Nephron (organoid): ENCODE results near the gene TEX10.

Experiments used
- H3K27ac Mint-ChIP-seq, 3 experiments: 2 replicates each; pipeline ENCODE4 v1.8.0; 2020; ENCODE audit warnings: mixed read lengths in 3 of 3, mild to moderate bottlenecking in 2 of 3, moderate library complexity in 1 of 3
- H3K27me3 Mint-ChIP-seq: 2 replicates; pipeline ENCODE4 v1.8.0; 2021; ENCODE audit warnings: low read depth, mild to moderate bottlenecking, moderate library complexity, mixed read lengths
- H3K36me3 Mint-ChIP-seq: 2 replicates; pipeline ENCODE4 v1.8.0; 2020; ENCODE audit warnings: low read depth, mixed read lengths
- H3K4me1 Mint-ChIP-seq: 2 replicates; pipeline ENCODE4 v1.8.0; 2020; ENCODE audit warnings: mixed read lengths
- H3K4me3 Mint-ChIP-seq, 3 experiments: 2 replicates each; pipeline ENCODE4 v1.8.0; 2020; ENCODE audit warnings: mild to moderate bottlenecking in 3 of 3, mixed read lengths in 3 of 3, moderate library complexity in 2 of 3
- H3K9me3 Mint-ChIP-seq: 2 replicates; pipeline ENCODE4 v1.8.0; 2020; ENCODE audit warnings: mixed read lengths
- TF ChIP-seq, protein P1 (sequence below), 3 experiments: fragments of 200-600 bp; sonication (generic); IDR thresholded peaks; one replicate each; pipeline ENCODE4 v1.5.0; 2021; ENCODE audit warnings: antibody characterized with exemption in 3 of 3; ENCODE audit not compliant: unreplicated experiment in 3 of 3

TEX10 gene

DNA sequence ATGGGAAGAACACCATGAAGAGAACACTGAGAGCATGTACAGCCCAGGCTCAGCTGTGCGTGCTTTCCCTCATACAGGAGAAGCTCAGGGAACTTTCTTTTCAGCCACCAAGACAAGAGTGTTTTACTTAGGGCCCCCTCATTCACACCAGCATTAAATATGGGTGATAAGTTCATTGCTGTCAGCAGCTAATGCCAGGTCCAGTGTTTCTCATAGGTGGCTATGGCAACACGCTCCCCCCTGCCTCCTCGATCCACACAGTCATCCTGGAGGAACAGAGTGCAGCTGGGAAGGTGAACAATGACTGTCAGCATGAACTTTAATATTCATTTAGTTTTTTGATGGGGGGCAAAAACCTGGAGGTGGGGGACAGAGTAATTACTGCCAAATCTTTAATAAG lies 54.4 kb downstream of the TEX10 start:
- Mint-ChIP-seq H3K27ac (peak overlapping the region in 2 of 3 experiments; percentile 55 to 63), H3K4me3 (no peak overlapping the region), H3K27me3 (no peaks in the 10 kb centered on the region), H3K36me3 (peaks cover 70% of the 10 kb centered on the region), H3K4me1 (no peaks in the 10 kb centered on the region), H3K9me3 (no peaks in the 10 kb centered on the region)
- TF ChIP-seq, protein P1, sequence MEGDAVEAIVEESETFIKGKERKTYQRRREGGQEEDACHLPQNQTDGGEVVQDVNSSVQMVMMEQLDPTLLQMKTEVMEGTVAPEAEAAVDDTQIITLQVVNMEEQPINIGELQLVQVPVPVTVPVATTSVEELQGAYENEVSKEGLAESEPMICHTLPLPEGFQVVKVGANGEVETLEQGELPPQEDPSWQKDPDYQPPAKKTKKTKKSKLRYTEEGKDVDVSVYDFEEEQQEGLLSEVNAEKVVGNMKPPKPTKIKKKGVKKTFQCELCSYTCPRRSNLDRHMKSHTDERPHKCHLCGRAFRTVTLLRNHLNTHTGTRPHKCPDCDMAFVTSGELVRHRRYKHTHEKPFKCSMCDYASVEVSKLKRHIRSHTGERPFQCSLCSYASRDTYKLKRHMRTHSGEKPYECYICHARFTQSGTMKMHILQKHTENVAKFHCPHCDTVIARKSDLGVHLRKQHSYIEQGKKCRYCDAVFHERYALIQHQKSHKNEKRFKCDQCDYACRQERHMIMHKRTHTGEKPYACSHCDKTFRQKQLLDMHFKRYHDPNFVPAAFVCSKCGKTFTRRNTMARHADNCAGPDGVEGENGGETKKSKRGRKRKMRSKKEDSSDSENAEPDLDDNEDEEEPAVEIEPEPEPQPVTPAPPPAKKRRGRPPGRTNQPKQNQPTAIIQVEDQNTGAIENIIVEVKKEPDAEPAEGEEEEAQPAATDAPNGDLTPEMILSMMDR (IDR thresholded peaks at IDR 0.05; ENCODE audit: unreplicated experiment in 3 of 3), result no peak

DNA sequence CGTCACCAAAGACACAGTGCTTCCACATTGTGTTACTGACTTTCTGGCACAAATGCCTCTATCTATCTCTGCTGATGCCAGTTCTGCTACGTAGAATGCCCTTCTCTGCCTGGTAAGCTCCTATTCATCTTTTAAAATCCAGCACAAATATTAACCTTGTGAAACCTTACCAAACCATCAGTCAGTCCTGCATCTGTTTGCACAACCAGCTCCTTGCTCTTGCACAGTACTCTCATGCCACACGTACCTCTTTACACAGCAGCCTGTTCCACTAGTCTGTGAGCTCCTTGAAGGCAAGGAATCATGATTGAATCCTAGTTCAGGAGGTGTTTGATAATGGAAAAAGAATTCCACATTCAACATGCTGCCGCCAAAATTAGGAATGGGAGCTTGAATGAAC lies 56.3 kb downstream of the TEX10 start:
- Mint-ChIP-seq H3K9me3 (no peaks in the 10 kb centered on the region), H3K27me3 (no peaks in the 10 kb centered on the region), H3K4me1 (no peaks in the 10 kb centered on the region), H3K27ac (no peak overlapping the region), H3K36me3 (peaks cover 73% of the 10 kb centered on the region), H3K4me3 (no peak overlapping the region)
- TF ChIP-seq, protein P1 (IDR thresholded peaks at IDR 0.05; ENCODE audit: unreplicated experiment in 3 of 3), result no peak

DNA sequence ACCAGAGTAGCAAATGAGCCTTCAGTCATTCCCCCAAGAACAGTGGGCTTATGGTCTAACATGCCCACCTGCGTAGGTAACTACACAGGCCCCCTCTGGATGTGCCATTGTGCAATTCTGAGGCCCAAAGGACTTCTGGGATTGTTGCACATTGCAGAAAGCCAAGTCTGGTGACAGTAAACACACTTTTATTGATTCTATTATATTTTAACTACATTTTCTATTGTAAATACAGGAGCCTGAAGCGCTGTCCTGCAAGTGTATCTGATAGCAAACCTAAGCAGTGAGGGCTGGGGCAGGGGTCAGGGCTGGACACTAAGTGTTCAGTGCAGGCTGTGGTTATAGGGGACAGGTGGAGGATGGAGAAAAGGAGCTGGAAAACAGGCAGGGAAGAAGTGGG lies 57.5 kb downstream of the TEX10 start:
- Mint-ChIP-seq H3K36me3 (peaks cover 74% of the 10 kb centered on the region), H3K9me3 (no peaks in the 10 kb centered on the region), H3K4me1 (no peaks in the 10 kb centered on the region), H3K27ac (no peak overlapping the region), H3K27me3 (no peaks in the 10 kb centered on the region), H3K4me3 (no peak overlapping the region)
- TF ChIP-seq, protein P1 (IDR thresholded peaks at IDR 0.05; ENCODE audit: unreplicated experiment in 3 of 3), result no peak

DNA sequence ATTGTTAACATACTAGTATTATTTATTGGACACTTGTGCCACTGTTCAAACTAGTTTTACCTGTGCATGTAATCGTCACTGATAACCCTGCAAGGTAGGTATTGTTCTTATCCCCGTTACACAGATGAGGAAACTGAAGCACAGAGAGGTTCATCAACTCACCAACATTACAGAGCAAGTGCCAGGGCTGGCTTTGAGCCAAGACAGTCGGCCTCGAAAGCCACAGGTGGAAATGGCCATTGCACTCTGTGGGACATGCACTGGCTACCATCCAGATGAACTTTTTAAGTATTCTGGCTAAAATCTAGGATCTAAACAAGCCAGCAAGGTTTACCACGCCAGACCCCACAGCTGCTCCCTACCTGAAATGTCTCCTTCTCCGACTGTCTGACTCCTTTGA lies 57.9 kb downstream of the TEX10 start:
- H3K9me3 Mint-ChIP-seq, result no peaks in the 10 kb centered on the region
- H3K27me3 Mint-ChIP-seq, result no peaks in the 10 kb centered on the region
- H3K36me3 Mint-ChIP-seq, result peaks cover 75% of the 10 kb centered on the region
- H3K4me3 Mint-ChIP-seq, result no peak overlapping the region
- TF ChIP-seq, protein P1 (IDR thresholded peaks at IDR 0.05; ENCODE audit: unreplicated experiment in 3 of 3), result no peak
- H3K4me1 Mint-ChIP-seq, result no peaks in the 10 kb centered on the region
- H3K27ac Mint-ChIP-seq, result no peak overlapping the region

DNA sequence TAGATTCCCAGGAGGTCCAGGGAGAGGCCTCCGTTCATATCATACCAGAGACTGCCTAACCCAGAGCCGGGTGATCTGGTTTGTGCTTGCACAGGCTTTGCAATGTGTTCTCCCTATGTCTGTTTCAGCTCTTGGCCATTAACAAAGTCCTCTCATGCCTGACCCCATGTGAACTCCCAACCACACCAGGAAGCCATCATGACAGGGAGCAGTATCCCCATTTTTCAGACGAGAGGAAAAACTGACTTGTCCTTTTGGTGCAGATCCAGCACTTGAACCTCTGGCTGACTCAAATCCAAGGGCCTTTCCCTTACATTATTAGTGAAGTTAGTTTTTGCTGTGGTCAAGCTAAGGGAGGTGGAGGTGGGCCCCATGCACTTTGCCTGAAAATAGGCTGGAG lies 58.4 kb downstream of the TEX10 start:
- Mint-ChIP-seq H3K4me3 (no peak overlapping the region), H3K4me1 (no peaks in the 10 kb centered on the region), H3K27ac (no peak overlapping the region), H3K36me3 (peaks cover 76% of the 10 kb centered on the region), H3K9me3 (peaks cover 4% of the 10 kb centered on the region), H3K27me3 (no peaks in the 10 kb centered on the region)
- TF ChIP-seq, protein P1 (IDR thresholded peaks at IDR 0.05; ENCODE audit: unreplicated experiment in 3 of 3), result no peak

DNA sequence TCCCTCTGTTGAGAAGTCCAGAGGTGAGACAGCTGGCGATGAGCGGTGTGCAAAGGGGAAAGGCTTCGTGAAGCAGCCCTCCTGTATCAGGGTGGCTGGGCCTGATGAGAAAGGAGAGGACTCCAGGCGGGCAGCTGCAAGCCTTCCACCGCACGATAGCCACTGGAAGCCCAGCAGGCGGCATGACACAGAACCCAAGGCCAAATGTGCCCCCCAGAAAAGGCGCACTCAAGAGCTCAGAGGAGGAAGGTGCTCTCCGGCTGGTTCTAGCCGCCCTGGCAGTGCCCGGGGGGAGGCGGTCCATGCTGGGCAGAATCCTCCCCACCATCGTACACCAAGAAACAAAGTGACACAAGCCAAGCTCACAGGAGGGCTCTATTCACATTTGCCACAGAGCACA lies 60.3 kb downstream of the TEX10 start:
- H3K36me3 Mint-ChIP-seq, result peaks cover 84% of the 10 kb centered on the region
- no peaks in the 10 kb centered on the region for H3K4me1 Mint-ChIP-seq
- TF ChIP-seq, protein P1 (IDR thresholded peaks at IDR 0.05; ENCODE audit: unreplicated experiment in 3 of 3), result no peak
- H3K27me3 Mint-ChIP-seq, result no peaks in the 10 kb centered on the region
- no peak overlapping the region for H3K27ac Mint-ChIP-seq
- H3K9me3 Mint-ChIP-seq, result peaks cover 17% of the 10 kb centered on the region
- H3K4me3 Mint-ChIP-seq, result no peak overlapping the region
